Neural crest cell (in vitro differentiated cells): Measurements from ENCODE around the gene TNFRSF19. TPM values are rescaled to one million over a fixed set of nuclear protein-coding genes. Genes with fewer than 3 reads are reported as not detected.

Experiments used
- DNase-seq: peaks from one replicate; pipeline ENCODE4 v3.0.0; 2021; ENCODE audit warnings: low read depth, mixed read lengths, low spot score
- H3K27ac Mint-ChIP-seq: one replicate; pipeline ENCODE4 v1.8.0; 2021; ENCODE audit warnings: mild to moderate bottlenecking, mixed read lengths; ENCODE audit not compliant: unreplicated experiment
- H3K27me3 Mint-ChIP-seq: 2 replicates; pipeline ENCODE4 v1.8.0; 2021; ENCODE audit warnings: low read depth, mild to moderate bottlenecking, mixed read lengths
- H3K36me3 Mint-ChIP-seq: 2 replicates; pipeline ENCODE4 v1.8.0; 2021; ENCODE audit warnings: low read depth, mild to moderate bottlenecking, mixed read lengths
- H3K4me1 Mint-ChIP-seq: 2 replicates; pipeline ENCODE4 v1.8.0; 2021; ENCODE audit warnings: mixed read lengths
- H3K4me3 Mint-ChIP-seq: one replicate; pipeline ENCODE4 v1.8.0; 2021; ENCODE audit warnings: mild to moderate bottlenecking, mixed read lengths
- H3K9me3 Mint-ChIP-seq: 2 replicates; pipeline ENCODE4 v1.8.0; 2021; ENCODE audit warnings: mixed read lengths
- CTCF ChIP-seq: fragments of 200-600 bp; sonication (generic); conservative IDR thresholded peaks from 2 replicates; pipeline ENCODE4 v1.5.0; 2021; ENCODE audit warnings: antibody characterized with exemption, mild to moderate bottlenecking
- total RNA-seq: library from RNA; stranded (reverse); gene quantifications from 2 replicates; pipeline ENCODE4 v1.2.1, GENCODE V29; 2021

Gene TNFRSF19
- total RNA-seq, 1 donor from 2014 or later: 76.1 TPM

GRCh38 chr13:23686948-23687347 lies 116.7 kb downstream of the TNFRSF19 start:
- no peaks in the 10 kb centered on the region for H3K4me1 Mint-ChIP-seq
- H3K36me3 Mint-ChIP-seq: peaks cover 10% of the 10 kb centered on the region
- H3K4me3 Mint-ChIP-seq: no peak overlapping the region
- TF ChIP-seq CTCF: no peak
- H3K27ac Mint-ChIP-seq: no peak overlapping the region
- no peaks in the 10 kb centered on the region for H3K27me3 Mint-ChIP-seq
- no peak for DNase-seq
- peaks cover 11% of the 10 kb centered on the region for H3K9me3 Mint-ChIP-seq

GRCh38 chr13:23687614-23688013 lies 117.4 kb downstream of the TNFRSF19 start:
- no peak for TF ChIP-seq CTCF
- DNase-seq: no peak
- Mint-ChIP-seq H3K36me3 (peaks cover 10% of the 10 kb centered on the region), H3K27me3 (no peaks in the 10 kb centered on the region), H3K4me1 (no peaks in the 10 kb centered on the region), H3K27ac (no peak overlapping the region), H3K4me3 (no peak overlapping the region), H3K9me3 (peaks cover 9% of the 10 kb centered on the region)

- Mint-ChIP-seq H3K27me3 (no peaks in the 10 kb centered on the region), H3K4me1 (no peaks in the 10 kb centered on the region), H3K36me3 (peaks cover 10% of the 10 kb centered on the region), H3K4me3 (no peak overlapping the region), H3K27ac (no peak overlapping the region), H3K9me3 (peaks cover 6% of the 10 kb centered on the region)
- no peak for DNase-seq
- no peak for TF ChIP-seq CTCF
Measured at GRCh38 chr13:23688336-23688735, 118.1 kb downstream of the TNFRSF19 start.

GRCh38 chr13:23690668-23691067 lies 120.5 kb downstream of the TNFRSF19 start:
- Mint-ChIP-seq H3K27me3 (no peaks in the 10 kb centered on the region), H3K4me1 (no peaks in the 10 kb centered on the region), H3K4me3 (no peak overlapping the region), H3K36me3 (peaks cover 4% of the 10 kb centered on the region), H3K9me3 (peaks cover 2% of the 10 kb centered on the region), H3K27ac (no peak overlapping the region)
- DNase-seq: no peak
- no peak for TF ChIP-seq CTCF

- no peak for TF ChIP-seq CTCF
- no peak overlapping the region for H3K27ac Mint-ChIP-seq
- H3K4me1 Mint-ChIP-seq: peaks cover 5% of the 10 kb centered on the region
- H3K9me3 Mint-ChIP-seq: no peaks in the 10 kb centered on the region
- no peak for DNase-seq
- H3K27me3 Mint-ChIP-seq: no peaks in the 10 kb centered on the region
- H3K36me3 Mint-ChIP-seq: no peaks in the 10 kb centered on the region
- H3K4me3 Mint-ChIP-seq: no peak overlapping the region
Measured at GRCh38 chr13:23692816-23693215, 122.6 kb downstream of the TNFRSF19 start.

- Mint-ChIP-seq H3K9me3 (peaks cover 4% of the 10 kb centered on the region), H3K27ac (no peak overlapping the region), H3K4me1 (peaks cover 5% of the 10 kb centered on the region), H3K27me3 (no peaks in the 10 kb centered on the region), H3K36me3 (no peaks in the 10 kb centered on the region), H3K4me3 (no peak overlapping the region)
- TF ChIP-seq CTCF: no peak
- DNase-seq: no peak
Measured at GRCh38 chr13:23695196-23695595, 125.0 kb downstream of the TNFRSF19 start.
